AG09319 (cell line): ENCODE results near the gene CDH16.

ENCODE experiments used
- DNase-seq: peaks from one replicate; pipeline ENCODE4 v3.0.0-alpha.2; 2010; ENCODE audit warnings: low read depth; ENCODE audit errors: extremely low read depth
- TF ChIP-seq, protein P1 (sequence below): IDR thresholded peaks from 2 replicates; pipeline ENCODE4 v1.5.1; 2011; ENCODE audit warnings: low read depth, mild to moderate bottlenecking, inconsistent platforms, low read length, moderate library complexity

CDH16 gene

DNA sequence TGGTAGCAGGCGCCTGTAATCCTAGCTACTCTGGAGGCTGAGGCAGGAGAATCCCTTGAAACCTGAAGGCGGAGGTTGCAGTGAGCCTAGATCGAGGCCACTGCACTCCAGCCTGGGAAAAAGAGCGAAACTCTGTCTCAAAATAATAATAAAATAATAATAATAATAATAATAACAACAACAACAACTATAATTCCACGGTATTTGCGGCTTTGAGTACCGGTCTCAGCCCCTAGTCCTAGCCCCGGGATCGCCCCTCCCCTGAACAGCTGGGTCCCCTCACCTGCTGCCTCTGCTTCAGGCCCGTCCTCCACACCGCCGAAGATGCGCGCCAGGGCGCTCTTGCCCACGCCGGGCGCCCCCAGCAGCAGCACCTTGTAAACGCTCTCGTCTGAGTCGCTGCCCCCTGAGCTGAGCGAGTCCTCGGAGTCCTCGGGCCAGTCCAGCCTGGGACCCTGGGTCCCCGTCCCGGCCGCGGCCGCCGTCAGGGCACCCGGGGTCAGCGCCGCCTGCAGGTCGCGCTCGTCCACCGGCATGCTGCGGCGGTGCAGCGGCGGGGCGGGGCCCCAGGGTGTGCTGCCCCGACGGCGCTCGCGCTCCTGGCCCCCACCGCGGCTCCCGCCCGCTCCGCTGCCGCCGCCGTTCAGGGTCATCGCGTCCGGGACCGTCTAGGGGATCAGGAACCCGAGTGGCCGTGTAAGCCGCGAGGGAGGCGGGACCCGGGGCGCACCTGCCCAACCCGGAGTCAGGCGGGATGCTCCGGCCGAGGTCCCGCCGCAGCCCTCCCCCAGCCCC, 6.0 kb upstream of the CDH16 start:
- TF ChIP-seq, protein P1, sequence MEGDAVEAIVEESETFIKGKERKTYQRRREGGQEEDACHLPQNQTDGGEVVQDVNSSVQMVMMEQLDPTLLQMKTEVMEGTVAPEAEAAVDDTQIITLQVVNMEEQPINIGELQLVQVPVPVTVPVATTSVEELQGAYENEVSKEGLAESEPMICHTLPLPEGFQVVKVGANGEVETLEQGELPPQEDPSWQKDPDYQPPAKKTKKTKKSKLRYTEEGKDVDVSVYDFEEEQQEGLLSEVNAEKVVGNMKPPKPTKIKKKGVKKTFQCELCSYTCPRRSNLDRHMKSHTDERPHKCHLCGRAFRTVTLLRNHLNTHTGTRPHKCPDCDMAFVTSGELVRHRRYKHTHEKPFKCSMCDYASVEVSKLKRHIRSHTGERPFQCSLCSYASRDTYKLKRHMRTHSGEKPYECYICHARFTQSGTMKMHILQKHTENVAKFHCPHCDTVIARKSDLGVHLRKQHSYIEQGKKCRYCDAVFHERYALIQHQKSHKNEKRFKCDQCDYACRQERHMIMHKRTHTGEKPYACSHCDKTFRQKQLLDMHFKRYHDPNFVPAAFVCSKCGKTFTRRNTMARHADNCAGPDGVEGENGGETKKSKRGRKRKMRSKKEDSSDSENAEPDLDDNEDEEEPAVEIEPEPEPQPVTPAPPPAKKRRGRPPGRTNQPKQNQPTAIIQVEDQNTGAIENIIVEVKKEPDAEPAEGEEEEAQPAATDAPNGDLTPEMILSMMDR = peak; percentile 14
- DNase-seq = no peak

GRCh38 chr16:66923866-66924265, 5.2 kb upstream of the CDH16 start:
- TF ChIP-seq, protein P1 = no peak
- no peak for DNase-seq

DNA sequence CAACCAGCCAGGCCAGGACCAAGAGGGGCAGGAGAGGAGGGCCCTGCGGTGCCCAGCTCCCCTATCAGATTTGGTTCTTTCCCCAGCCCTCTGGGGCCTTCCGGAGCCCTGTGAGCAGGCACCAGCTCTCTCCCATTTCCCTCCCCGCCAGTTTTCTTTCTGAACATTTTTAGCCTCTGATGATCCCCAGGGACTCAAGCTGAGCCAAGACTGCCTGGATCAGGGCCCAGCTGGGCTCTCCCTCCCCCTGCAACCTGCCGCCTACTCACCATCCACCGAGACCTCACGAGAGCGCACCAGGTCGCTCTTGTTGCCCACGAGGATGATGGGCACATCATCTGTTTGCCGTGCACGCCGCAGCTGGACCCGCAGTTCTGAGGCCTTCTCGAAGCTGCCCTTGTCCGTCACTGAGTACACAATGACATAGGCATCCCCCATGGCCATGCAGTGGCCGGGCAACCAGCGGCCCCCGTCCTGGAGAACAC, 4.6 kb upstream of the CDH16 start:
- TF ChIP-seq, protein P1 = no peak
- no peak for DNase-seq

DNA sequence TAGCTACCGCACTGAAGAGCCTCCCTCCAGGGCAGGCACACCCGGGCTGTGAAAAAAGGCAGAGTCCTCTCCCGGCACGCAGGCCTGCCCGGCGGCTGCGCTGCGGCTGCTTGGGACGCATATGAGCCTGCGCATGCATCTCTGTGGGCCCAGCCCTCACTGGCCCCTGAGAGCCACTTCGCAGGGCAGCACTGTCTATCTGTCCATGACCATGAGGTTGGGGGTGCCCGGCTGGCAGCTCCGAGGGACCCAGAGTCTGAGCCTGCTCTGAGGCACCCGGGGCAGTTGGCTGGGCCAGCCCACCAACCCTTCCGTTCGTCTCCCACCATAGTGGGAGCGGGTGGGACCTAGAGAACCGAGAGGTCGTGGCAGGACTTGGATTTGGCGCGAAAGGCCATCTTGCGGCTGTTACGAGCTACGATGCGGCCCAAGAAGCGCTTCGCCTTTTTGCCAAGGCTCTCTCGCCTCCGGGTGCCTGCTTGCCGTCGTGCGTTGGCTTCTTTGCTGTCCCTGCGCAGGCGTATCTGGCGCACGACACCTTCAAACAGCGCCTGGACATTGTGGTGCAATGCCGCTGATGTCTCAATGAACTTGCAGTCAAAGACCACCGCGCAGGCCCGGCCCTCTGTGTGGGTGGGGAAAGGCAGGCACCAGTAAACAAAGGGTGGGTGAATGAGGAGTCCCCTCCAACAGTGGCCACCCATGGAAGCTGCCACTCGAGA, 3.2 kb upstream of the CDH16 start:
- no peak for DNase-seq
- TF ChIP-seq, protein P1 = no peak

- no peak for DNase-seq
- TF ChIP-seq, protein P1 = no peak
Observed at GRCh38 chr16:66920924-66921680, 2.4 kb upstream of the CDH16 start.

DNA sequence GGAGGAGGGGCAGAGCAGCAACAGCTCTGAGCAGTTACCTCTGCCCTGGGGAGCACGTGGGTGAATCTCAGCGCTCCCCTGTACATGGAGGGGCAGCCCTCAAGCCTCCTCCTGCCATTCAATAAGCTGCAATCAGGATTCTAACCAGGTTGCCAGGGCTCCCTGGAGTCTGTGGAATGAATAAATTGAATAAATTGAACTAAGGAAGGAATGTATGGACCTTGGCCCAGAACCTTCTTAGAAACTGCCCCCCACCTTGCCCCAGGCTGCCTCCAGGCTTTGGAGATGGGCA, 1.6 kb upstream of the CDH16 start:
- no peak for DNase-seq
- TF ChIP-seq, protein P1 = no peak
